NCI-H2081 (cell line): ENCODE data around the gene FAM177B.
A peak's percentile ranks its signal among the peaks of the same experiment; 100 is the strongest.

ENCODE experiments used
- DNase-seq, 2 experiments: peaks; one replicate each; lab custom pipeline; 2025; lab: John Stamatoyannopoulos, UW

The FAM177B gene

DNA sequence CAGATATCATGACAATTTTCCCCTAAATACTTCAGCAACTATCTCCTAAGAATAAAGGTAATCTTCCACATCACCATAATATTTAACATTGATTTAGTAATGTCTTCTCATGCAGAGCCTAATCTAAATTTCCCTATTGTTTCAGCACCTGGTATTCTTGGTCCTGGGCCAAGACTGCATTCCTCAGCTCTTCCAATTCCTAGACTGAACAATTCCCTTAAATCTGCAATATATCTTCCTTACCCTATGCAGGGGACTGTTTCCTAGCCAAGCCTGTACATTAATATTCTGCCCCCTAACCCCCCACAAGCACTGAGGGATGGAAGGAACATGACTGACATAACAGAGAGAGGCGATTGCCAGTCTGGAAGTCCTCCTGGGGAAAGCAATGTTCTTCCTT lies 49.1 kb downstream of the FAM177B start:
- no peak for DNase-seq

DNA sequence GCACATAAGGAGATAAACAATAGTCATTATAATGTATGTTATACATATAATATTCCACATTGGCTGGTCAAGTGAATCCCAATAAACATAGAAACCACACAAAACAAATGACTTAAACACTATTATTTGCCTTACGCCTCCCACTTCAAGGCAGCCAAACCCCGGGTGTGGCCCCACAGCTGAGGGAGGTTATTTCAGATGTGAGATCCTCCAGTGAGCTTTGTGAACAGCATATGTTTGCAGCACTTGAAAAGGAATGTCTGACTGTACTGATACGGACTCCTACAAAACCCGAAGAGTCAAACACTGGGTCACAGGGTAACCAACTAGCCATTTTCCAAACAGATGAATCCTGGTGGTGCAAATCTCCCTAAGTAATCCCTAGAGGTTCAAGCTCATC lies 50.7 kb downstream of the FAM177B start:
- no peak for DNase-seq

DNA sequence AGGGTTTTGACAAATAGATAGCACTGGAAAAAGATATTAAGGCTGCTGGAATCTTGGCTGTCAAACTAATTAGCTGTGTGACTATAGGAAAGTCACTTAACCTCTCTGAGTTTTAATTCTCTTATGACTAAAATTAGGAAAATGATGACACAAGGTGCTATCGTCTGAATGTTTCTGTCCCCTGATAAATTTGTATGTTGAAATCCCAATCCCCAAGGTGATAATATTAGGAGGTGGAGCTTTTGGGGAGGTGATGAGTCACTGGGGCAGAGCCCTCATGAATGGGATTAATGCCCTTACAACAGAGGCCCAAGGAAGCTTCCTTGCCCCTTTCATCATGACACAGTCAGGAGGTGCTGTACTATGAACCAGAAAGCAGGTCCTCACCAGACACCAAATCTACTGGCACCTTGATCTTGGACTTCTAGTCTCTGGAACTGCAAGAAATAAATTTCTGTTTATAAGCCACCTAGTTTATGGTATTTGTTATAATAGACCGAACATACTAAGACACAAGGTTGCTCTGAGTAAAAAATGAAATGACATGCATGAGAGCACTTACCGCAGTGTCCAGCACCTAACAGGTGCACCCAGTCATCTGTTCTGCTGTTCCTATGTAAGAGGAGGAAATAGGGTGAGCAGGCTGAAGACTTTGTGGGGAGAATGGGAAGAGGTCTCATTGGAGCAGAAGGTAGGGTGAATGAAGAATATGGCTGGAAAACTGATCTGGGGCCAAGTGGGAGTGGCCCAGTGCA lies 51.6 kb downstream of the FAM177B start:
- DNase-seq, result no peak

DNA sequence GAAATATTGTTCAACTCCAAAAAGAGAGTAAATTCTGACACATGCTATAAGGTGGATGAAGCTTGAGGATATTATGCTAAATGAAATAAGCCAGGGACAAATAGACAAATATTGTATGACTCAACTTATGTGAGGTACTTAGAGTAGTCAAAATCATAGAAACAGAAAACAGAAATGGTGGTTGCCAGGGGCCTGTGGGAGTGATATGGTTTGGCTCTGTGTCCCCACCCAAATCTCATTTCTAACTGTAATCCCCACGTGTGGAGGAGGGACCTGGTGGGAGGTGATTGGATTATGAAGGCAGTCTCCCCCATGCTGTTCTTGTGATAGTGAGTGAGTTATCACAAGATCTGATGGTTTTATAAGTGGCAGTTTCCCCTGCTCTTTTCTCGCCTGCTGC lies 53.1 kb downstream of the FAM177B start:
- no peak for DNase-seq

DNA sequence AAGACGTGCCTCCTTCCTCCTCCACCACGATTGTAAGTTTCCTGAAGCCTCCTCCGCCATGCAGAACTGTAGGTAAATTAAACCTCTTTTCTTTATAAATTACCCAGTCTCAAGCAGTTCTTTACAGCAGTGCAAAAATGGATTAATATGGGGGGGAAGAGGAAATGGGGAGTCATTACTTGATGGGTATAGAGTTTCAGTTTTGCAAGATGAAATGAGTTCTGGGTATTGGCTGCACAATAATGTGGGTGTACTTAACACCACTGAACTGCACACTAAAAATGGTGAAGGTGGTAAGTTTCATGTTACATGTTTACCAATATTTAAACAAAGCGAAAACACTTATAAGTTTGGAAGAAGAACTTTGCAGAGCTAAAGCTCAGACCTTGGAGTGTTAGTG lies 53.5 kb downstream of the FAM177B start:
- no peak for DNase-seq

DNA sequence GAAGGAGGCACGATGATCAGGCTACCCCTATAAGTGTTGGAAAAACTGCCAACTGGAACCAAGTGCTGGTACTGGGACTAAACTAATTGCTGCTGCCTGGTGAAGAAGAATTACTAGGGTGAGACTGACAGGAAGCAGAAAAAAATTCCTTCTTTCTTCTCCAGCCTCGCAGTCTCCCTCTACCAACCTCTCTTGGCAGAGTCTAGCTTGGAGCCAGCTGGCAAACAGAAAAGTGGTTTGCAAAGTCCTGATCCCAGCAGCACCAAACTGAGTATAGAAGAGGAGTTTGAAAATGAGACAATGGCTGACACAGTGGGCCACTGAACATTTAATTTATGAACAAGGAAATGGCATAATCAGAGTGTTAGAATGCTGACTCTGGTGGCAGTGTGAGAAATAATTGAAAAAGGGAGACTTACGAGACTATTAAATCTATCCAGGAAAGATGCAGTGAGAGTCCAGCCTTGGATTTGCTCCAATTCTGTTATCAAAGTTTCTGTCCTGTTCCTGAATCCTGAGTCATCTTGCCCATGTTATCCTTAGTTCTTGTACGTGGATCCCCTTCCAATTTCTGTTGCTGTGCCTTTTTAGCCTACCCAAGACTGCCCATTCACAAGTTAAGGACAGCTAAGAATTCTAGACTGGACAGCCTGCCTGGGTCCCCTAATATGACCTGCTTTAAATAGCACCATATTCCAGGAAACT lies 54.2 kb downstream of the FAM177B start:
- DNase-seq, result no peak

DNA sequence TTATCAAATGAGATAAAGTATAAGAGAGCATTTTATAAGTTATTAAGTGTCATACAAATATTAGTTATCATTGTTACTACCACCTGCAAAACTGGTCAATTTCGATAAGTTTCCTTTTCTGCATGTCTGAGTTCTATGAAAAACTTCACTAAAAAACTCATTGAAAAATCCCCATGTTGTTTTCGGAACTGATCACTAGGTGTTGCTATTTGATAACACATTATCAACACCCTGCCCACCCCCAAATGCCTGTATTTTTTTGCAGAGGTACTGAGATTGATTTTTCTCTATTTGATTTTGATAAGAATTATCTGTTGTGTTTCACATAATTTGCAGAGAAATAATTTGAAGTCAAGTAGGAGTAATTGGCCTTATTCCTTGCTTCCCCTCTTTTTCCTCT lies 55.7 kb downstream of the FAM177B start:
- DNase-seq, result peak; percentile 19 to 52

DNA sequence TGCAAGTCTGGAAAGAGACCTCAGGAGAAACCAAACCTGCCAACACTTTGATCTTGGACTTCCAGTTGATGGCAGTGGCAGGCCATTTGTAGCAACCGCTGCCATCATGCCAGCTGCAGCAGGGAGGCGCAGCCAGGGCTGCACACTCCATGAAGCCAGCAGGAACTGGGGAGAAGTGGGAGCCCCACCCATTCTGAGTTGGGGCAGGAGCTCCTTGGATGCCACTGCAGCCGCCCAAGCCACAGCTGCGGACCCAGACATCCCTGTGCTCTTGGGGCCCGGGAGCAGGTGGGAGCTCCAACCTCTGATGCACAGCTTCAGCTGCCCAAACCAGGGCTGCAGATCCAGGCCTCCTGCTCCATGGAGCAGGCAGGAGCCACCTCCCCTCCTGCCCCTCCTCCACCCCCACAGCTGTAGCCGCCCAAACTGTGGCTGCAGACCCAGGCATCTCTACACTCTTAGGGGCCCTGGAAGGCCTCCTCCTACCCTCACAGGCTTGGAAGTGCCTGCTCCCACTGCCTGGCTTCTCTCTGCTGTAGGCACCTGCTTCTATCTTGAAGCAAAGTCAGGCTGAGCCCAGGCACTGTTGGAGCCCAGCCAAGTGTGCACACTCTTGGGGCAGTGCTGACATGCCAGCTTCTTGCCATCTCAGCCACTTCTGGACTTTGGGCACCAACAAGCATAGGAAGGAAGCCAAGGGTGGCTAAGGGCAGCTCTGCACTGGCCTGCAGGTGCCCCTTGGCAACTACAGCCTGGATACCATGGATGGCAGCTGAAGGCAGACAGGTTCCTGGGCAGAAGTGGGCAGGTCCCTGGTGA lies 57.9 kb downstream of the FAM177B start:
- DNase-seq, result peak; percentile 31 to 58

DNA sequence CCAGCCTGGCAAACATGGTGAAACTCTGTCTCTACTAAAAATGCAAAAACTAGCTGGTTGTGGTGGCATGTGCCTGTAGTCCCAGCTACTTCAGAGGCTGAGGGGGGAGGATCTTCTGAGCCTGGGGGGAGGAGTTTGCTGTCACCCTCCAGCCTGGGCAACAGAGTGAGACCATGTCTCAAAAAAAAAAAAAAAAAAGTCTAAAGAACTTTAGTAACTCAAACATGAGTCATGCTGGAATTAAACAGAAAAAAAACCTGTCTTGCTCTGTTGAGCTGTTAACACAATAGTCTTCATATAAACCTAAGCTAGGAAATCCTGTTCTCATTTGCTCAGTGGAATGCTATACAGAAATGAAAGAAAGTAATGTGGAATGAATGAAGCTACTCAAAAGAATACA lies 61.1 kb downstream of the FAM177B start:
- no peak for DNase-seq

DNA sequence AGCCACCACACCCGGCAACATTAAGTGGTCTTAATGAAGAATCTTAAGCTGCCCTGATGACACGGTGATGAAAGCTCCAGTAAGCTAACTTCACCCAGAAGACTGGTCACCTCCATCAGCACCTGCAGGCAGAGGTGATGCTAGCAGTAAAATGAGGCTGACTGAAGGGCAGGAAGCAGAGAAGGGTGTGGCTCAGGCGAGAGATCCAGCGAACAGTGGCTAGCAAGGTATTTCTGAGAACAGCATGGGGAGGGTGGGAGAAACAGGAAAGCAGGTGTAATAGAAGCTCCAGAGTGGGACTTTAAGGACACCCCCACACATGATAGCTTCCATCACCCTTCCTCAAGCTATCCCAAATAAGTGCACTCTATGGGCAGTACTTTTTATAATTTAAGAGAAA lies 62.0 kb downstream of the FAM177B start:
- DNase-seq, result no peak
